Mesendoderm (in vitro differentiated cells): ENCODE results near the gene PLEKHB1.

Source experiments
- DNase-seq: peaks from one replicate; pipeline ENCODE4 v3.0.0; 2013
- H2AK5ac ChIP-seq: 2 replicates; pipeline ENCODE4 v1.6.1; 2013; ENCODE audit warnings: low read length, inconsistent platforms
- H2BK120ac ChIP-seq: 2 replicates; pipeline ENCODE4 v1.6.1; 2013; ENCODE audit warnings: low read depth, mild to moderate bottlenecking, low read length, moderate library complexity, mixed read lengths
- H2BK15ac ChIP-seq: replicated peaks from 2 replicates; pipeline ENCODE4 v1.6.1; 2013; ENCODE audit warnings: low read depth, mild to moderate bottlenecking, moderate library complexity
- H2BK5ac ChIP-seq: 2 replicates; pipeline ENCODE4 v1.6.1; 2013; ENCODE audit warnings: low read length, inconsistent platforms
- H3K18ac ChIP-seq: 2 replicates; pipeline ENCODE4 v1.6.1; 2013; ENCODE audit warnings: mild to moderate bottlenecking, low read length, mixed read lengths
- H3K23ac ChIP-seq: one replicate; pipeline ENCODE4 v1.6.1; 2013; ENCODE audit warnings: low read length
- H3K27ac ChIP-seq: 2 replicates; pipeline ENCODE4 v1.5.1; 2013; ENCODE audit warnings: low read depth, mild to moderate bottlenecking, inconsistent platforms, low read length, moderate library complexity
- H3K27me3 ChIP-seq: 2 replicates; pipeline ENCODE4 v1.6.1; 2013; ENCODE audit warnings: low read length, control low read depth, mild to moderate bottlenecking, inconsistent platforms; ENCODE audit not compliant: insufficient read depth, poor library complexity
- H3K36me3 ChIP-seq: 2 replicates; pipeline ENCODE4 v1.6.1; 2013; ENCODE audit warnings: low read length, inconsistent platforms; ENCODE audit not compliant: control insufficient read depth, insufficient read depth
- H3K4ac ChIP-seq: one replicate; pipeline ENCODE4 v1.6.1; 2013; ENCODE audit warnings: low read depth, mild to moderate bottlenecking, low read length, moderate library complexity
- H3K4me1 ChIP-seq: 2 replicates; pipeline ENCODE4 v1.6.1; 2013; ENCODE audit warnings: low read depth, low read length, inconsistent platforms; ENCODE audit not compliant: control insufficient read depth
- H3K4me2 ChIP-seq: 2 replicates; pipeline ENCODE4 v1.6.1; 2013; ENCODE audit warnings: low read length
- H3K4me3 ChIP-seq: 2 replicates; pipeline ENCODE4 v1.5.1; 2013; ENCODE audit warnings: mild to moderate bottlenecking, low read length
- H3K56ac ChIP-seq: one replicate; pipeline ENCODE4 v1.6.1; 2013; ENCODE audit warnings: low read length
- H3K79me1 ChIP-seq: 2 replicates; pipeline ENCODE4 v1.6.1; 2013; ENCODE audit warnings: low read length, inconsistent platforms
- H3K79me2 ChIP-seq: 2 replicates; pipeline ENCODE4 v1.6.1; 2013; ENCODE audit warnings: mild to moderate bottlenecking, low read length; ENCODE audit not compliant: control insufficient read depth, insufficient read depth
- H3K9ac ChIP-seq: 2 replicates; pipeline ENCODE4 v1.6.1; 2013; ENCODE audit warnings: low read length, inconsistent platforms
- H4K5ac ChIP-seq: one replicate; pipeline ENCODE4 v1.6.1; 2013; ENCODE audit warnings: low read length
- H4K8ac ChIP-seq: one replicate; pipeline ENCODE4 v1.6.1; 2013; ENCODE audit warnings: low read depth, mild to moderate bottlenecking, control low read depth, low read length, moderate library complexity
- WGBS: extraction: QIAGEN DNeasy Blood & Tissue Kit; methylation state at CpG from one replicate; pipeline ENCODE4 v1.1.7; 2013; ENCODE audit warnings: low lambda C conversion rate, missing lambda C conversion rate; ENCODE audit not compliant: insufficient coverage; ENCODE audit errors: extremely low coverage; 5-methylcytosine and 5-hydroxymethylcytosine counted together

Gene PLEKHB1

DNA sequence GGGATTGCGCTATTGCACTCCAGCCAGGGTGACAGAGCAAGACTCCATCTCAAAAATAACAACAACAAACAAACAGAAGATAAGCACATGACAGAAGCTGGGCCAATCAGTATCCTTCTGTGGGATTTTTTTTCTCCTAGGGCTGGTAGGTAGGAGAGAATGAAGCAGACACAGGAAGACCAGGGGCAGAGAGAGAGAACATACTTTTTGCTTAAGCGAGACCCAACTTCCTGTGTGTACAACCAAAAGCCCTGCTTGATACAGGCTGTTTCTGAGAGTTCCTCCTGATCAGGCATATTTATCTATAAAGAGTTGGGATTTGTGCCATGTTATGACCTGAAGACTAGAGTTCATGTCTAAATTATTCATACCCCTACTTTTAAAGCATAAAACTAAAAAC is 12.4 kb upstream of the PLEKHB1 start:
- H3K23ac ChIP-seq = no peak overlapping the region
- no peak overlapping the region for H3K56ac ChIP-seq
- H3K4ac ChIP-seq = no peak overlapping the region
- H4K8ac ChIP-seq = no peak overlapping the region
- no peak overlapping the region for H2AK5ac ChIP-seq
- H3K79me1 ChIP-seq = no peaks in the 10 kb centered on the region
- DNase-seq = no peak
- H3K27ac ChIP-seq = no peak overlapping the region
- no peak overlapping the region for H3K4me2 ChIP-seq
- peaks cover 1% of the 10 kb centered on the region for H3K27me3 ChIP-seq
- no peak overlapping the region for H4K5ac ChIP-seq
- no peak overlapping the region for H3K9ac ChIP-seq
- no peak overlapping the region for H2BK120ac ChIP-seq
- no peaks in the 10 kb centered on the region for H3K36me3 ChIP-seq
- H2BK15ac ChIP-seq = no peak overlapping the region
- no peak overlapping the region for H3K18ac ChIP-seq
- H3K79me2 ChIP-seq = no peaks in the 10 kb centered on the region
- H3K4me3 ChIP-seq = no peak overlapping the region
- no peak overlapping the region for H2BK5ac ChIP-seq
- WGBS = no CpG with 5 or more reads among the region's 2 CpGs
- H3K4me1 ChIP-seq = peaks cover 4% of the 10 kb centered on the region

DNA sequence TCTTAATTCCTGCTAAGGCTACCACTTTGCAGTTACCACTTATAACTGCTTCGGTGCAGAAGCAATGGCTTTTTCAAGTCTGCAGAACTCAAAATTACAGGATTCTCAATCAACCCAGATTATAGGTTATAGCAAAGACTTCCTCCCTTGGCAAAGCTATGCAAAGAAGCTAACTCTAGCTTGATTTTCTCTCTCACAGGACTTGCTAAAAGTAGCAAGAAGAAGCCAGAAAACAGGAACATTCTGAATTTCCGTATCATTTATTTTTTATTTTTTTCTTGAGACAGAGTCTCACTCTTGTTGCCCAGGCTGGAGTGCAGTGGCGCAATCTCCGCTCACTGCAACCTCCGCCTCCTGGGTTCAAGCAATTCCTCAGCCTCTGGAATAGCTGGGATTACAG is 10.7 kb upstream of the PLEKHB1 start:
- Histone ChIP-seq H4K8ac (no peak overlapping the region), H2BK15ac (no peak overlapping the region)
- no CpG with 5 or more reads among the region's 5 CpGs for WGBS

DNA sequence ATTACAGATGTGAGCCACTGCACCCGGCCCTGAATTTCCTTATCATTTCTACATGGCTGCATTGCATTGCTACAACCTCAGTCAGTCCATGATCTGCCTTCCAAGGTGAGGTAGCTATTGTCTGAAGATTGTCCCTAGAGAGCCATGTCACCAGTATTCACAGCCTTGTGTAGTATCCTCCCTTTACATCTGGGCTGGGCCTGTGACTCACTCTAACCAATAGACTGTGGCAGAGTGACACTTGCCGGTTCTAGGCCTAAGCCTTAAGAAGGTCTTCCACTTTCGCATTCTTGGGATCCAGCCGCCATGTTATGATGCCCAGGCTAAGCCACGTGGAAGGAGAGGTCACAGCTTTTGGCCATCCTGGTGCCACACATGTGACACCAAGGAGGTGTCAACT is 10.1 kb upstream of the PLEKHB1 start:
- Histone ChIP-seq H3K27me3 (peaks cover 1% of the 10 kb centered on the region), H3K79me1 (no peaks in the 10 kb centered on the region), H2BK15ac (no peak overlapping the region), H3K23ac (no peak overlapping the region), H2BK5ac (no peak overlapping the region), H3K56ac (no peak overlapping the region), H3K18ac (no peak overlapping the region), H3K4me2 (no peak overlapping the region), H2AK5ac (no peak overlapping the region), H4K8ac (no peak overlapping the region), H4K5ac (no peak overlapping the region), H3K27ac (no peak overlapping the region), H3K4me1 (peaks cover 4% of the 10 kb centered on the region), H3K36me3 (no peaks in the 10 kb centered on the region), H3K79me2 (no peaks in the 10 kb centered on the region), H3K4me3 (no peak overlapping the region), H3K4ac (no peak overlapping the region), H2BK120ac (no peak overlapping the region), H3K9ac (no peak overlapping the region)
- WGBS = no CpG with 5 or more reads among the region's 5 CpGs
- DNase-seq = no peak

More for the DNA sequence above, 10.7 kb upstream of the PLEKHB1 start:
- H3K4ac ChIP-seq = no peak overlapping the region
- no peaks in the 10 kb centered on the region for H3K36me3 ChIP-seq
- no peak overlapping the region for H2BK120ac ChIP-seq
- no peak overlapping the region for H3K9ac ChIP-seq
- no peak overlapping the region for H3K4me3 ChIP-seq
- no peak overlapping the region for H3K56ac ChIP-seq
- H3K79me1 ChIP-seq = no peaks in the 10 kb centered on the region
- H3K79me2 ChIP-seq = no peaks in the 10 kb centered on the region
- H3K18ac ChIP-seq = no peak overlapping the region
- no peak overlapping the region for H3K4me2 ChIP-seq
- peaks cover 4% of the 10 kb centered on the region for H3K4me1 ChIP-seq
- no peak overlapping the region for H3K23ac ChIP-seq
- no peak overlapping the region for H2AK5ac ChIP-seq
- H2BK5ac ChIP-seq = no peak overlapping the region
- H3K27me3 ChIP-seq = peaks cover 1% of the 10 kb centered on the region
- no peak overlapping the region for H3K27ac ChIP-seq
- no peak for DNase-seq
- no peak overlapping the region for H4K5ac ChIP-seq

DNA sequence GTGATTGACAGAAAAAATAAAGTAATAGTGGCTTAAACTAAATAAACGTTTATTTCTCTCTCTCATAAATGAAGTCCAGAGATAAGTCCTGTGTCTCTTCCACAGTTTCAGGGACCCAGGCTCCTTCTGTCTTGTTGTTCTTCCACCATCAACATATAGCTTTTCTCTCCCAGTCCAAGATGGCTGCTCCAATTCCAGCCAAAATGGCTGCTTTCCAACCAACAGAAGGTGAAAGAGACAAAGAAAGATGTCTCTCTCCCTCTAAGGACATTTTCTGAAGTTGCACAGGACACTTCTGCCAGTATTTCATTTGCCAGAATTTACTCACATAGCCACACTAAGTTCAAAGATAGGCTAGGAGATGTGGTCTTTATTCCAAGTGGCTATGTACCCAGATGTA is 9.4 kb upstream of the PLEKHB1 start:
- peaks cover 4% of the 10 kb centered on the region for H3K4me1 ChIP-seq

DNA sequence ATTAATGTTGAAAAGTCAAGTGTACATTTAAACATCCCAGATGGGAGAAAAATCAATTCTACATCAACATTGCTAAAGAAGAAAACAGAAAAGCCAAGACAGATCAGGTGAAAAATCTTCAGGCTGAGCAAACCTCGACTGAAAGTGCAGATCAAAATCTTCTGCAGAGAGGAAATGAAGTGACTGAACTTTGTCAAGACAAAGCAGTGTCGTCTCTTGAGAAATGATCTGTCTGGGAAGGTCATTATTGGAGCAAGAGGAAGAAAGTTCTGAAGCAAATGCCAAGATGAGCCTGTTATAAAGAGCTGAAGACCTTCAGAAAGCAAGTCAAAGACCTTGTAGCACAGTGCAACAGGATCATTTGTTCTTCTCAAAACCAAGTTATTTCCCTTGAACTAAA is 5.8 kb upstream of the PLEKHB1 start:
- WGBS = no CpG with 5 or more reads among the region's 2 CpGs
- Histone ChIP-seq H3K18ac (no peak overlapping the region), H4K8ac (no peak overlapping the region), H3K56ac (no peak overlapping the region), H3K36me3 (no peaks in the 10 kb centered on the region), H3K23ac (no peak overlapping the region), H2BK120ac (no peak overlapping the region), H3K4me3 (no peak overlapping the region), H3K27me3 (no peaks in the 10 kb centered on the region), H3K27ac (no peak overlapping the region), H3K4me1 (no peaks in the 10 kb centered on the region), H2BK5ac (no peak overlapping the region), H2AK5ac (no peak overlapping the region), H3K4me2 (no peak overlapping the region), H3K79me1 (no peaks in the 10 kb centered on the region), H3K9ac (no peak overlapping the region), H3K79me2 (no peaks in the 10 kb centered on the region), H2BK15ac (no peak overlapping the region), H4K5ac (no peak overlapping the region), H3K4ac (no peak overlapping the region)
- no peak for DNase-seq

More for the DNA sequence above, 9.4 kb upstream of the PLEKHB1 start:
- no peak overlapping the region for H2BK5ac ChIP-seq
- H3K27me3 ChIP-seq = peaks cover 1% of the 10 kb centered on the region
- H2AK5ac ChIP-seq = no peak overlapping the region
- no peaks in the 10 kb centered on the region for H3K79me2 ChIP-seq
- no peak overlapping the region for H3K4me2 ChIP-seq
- no peak overlapping the region for H3K23ac ChIP-seq
- no peak overlapping the region for H4K8ac ChIP-seq
- H3K79me1 ChIP-seq = no peaks in the 10 kb centered on the region
- H3K18ac ChIP-seq = no peak overlapping the region
- no peak overlapping the region for H3K56ac ChIP-seq
- H2BK15ac ChIP-seq = no peak overlapping the region
- H3K4ac ChIP-seq = no peak overlapping the region
- no peak overlapping the region for H3K9ac ChIP-seq
- no peak overlapping the region for H3K4me3 ChIP-seq
- no peaks in the 10 kb centered on the region for H3K36me3 ChIP-seq
- H4K5ac ChIP-seq = no peak overlapping the region
- no peak for DNase-seq
- no CpG with 5 or more reads among the region's 1 CpG for WGBS
- H2BK120ac ChIP-seq = no peak overlapping the region
- H3K27ac ChIP-seq = no peak overlapping the region

DNA sequence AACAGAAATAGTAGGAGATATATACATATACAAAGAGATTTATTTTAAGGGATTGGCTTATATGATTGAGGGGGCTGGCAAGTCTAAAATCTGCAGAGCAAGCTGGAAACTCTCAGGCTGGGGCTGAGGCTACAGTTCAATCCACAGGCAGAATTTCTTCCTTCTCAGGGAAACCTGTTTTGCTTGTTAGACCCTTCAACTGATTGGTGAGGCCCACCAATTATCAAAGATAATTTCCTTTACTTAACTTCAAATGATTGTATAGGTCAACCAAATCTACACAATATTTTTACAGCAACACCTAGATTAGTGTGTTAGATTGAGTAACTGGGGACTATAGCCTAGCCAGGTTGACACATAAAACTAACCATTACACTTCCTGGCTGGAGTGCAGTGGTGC is 4.7 kb upstream of the PLEKHB1 start:
- H2BK15ac ChIP-seq = no peak overlapping the region
- H3K4me3 ChIP-seq = no peak overlapping the region
- H3K27ac ChIP-seq = no peak overlapping the region
- H3K79me1 ChIP-seq = no peaks in the 10 kb centered on the region
- H3K4me1 ChIP-seq = peaks cover 3% of the 10 kb centered on the region
- no peaks in the 10 kb centered on the region for H3K27me3 ChIP-seq
- H3K18ac ChIP-seq = no peak overlapping the region
- no peak overlapping the region for H2BK5ac ChIP-seq
- no peak overlapping the region for H3K4ac ChIP-seq
- no peak overlapping the region for H3K23ac ChIP-seq
- no peak overlapping the region for H2AK5ac ChIP-seq
- no peak overlapping the region for H2BK120ac ChIP-seq
- H4K8ac ChIP-seq = no peak overlapping the region
- H3K79me2 ChIP-seq = no peaks in the 10 kb centered on the region
- no peak overlapping the region for H4K5ac ChIP-seq
- no peak overlapping the region for H3K9ac ChIP-seq
- no peaks in the 10 kb centered on the region for H3K36me3 ChIP-seq
- no peak overlapping the region for H3K4me2 ChIP-seq
- no peak for DNase-seq
- no peak overlapping the region for H3K56ac ChIP-seq
